Chondrocyte (in vitro differentiated cells): ENCODE data around the gene C1QTNF5. TPM values are rescaled to one million over a fixed set of nuclear protein-coding genes. Genes with fewer than 3 reads are reported as not detected.

Experiments
- DNase-seq: peaks from one replicate; pipeline ENCODE4 v3.0.0; 2021; ENCODE audit warnings: mixed read lengths, low spot score
- H3K27ac Mint-ChIP-seq: one replicate; pipeline ENCODE4 v1.8.0; 2021; ENCODE audit warnings: mild to moderate bottlenecking, moderate library complexity, mixed read lengths; ENCODE audit not compliant: unreplicated experiment
- H3K27me3 Mint-ChIP-seq: 2 replicates; pipeline ENCODE4 v1.8.0; 2021; ENCODE audit warnings: low read depth, mixed read lengths
- H3K36me3 Mint-ChIP-seq: 2 replicates; pipeline ENCODE4 v1.8.0; 2021; ENCODE audit warnings: low read depth, mixed read lengths
- H3K4me1 Mint-ChIP-seq: 2 replicates; pipeline ENCODE4 v1.8.0; 2021; ENCODE audit warnings: low read depth, mild to moderate bottlenecking, mixed read lengths
- H3K4me3 Mint-ChIP-seq: one replicate; pipeline ENCODE4 v1.8.0; 2021; ENCODE audit warnings: mild to moderate bottlenecking, moderate library complexity, mixed read lengths; ENCODE audit not compliant: unreplicated experiment
- H3K9me3 Mint-ChIP-seq: 2 replicates; pipeline ENCODE4 v1.8.0; 2021; ENCODE audit warnings: low read depth, mixed read lengths
- CTCF ChIP-seq: fragments of 200-600 bp; sonication (generic); IDR thresholded peaks from 2 replicates; pipeline ENCODE4 v1.5.0; 2021; ENCODE audit warnings: antibody characterized with exemption, mild to moderate bottlenecking, moderate library complexity
- total RNA-seq: library from RNA; stranded (reverse); gene quantifications from 3 replicates; pipeline ENCODE4 v1.2.1, GENCODE V29; 2021

The C1QTNF5 gene
- total RNA-seq, 1 donor from 2014 or later = 67.1 TPM

GRCh38 chr11:119319700-119320239 is 20.9 kb downstream of the C1QTNF5 start:
- H3K36me3 Mint-ChIP-seq = peaks cover under 1% of the 10 kb centered on the region
- H3K4me3 Mint-ChIP-seq = peak overlapping the region; percentile 63
- TF ChIP-seq CTCF = no peak
- H3K9me3 Mint-ChIP-seq = no peaks in the 10 kb centered on the region
- no peaks in the 10 kb centered on the region for H3K27me3 Mint-ChIP-seq
- DNase-seq = no peak
- peaks cover 58% of the 10 kb centered on the region for H3K4me1 Mint-ChIP-seq
- H3K27ac Mint-ChIP-seq = peak overlapping the region; percentile 98

GRCh38 chr11:119319136-119319699 is 21.5 kb downstream of the C1QTNF5 start:
- no peaks in the 10 kb centered on the region for H3K27me3 Mint-ChIP-seq
- no peaks in the 10 kb centered on the region for H3K9me3 Mint-ChIP-seq
- no peak for TF ChIP-seq CTCF
- no peak for DNase-seq
- peaks cover 6% of the 10 kb centered on the region for H3K36me3 Mint-ChIP-seq
- peaks cover 63% of the 10 kb centered on the region for H3K4me1 Mint-ChIP-seq
- H3K27ac Mint-ChIP-seq = peak overlapping the region; percentile 98
- peak overlapping the region; percentile 60 for H3K4me3 Mint-ChIP-seq

GRCh38 chr11:119318240-119319135 is 22.2 kb downstream of the C1QTNF5 start:
- TF ChIP-seq CTCF = no peak
- H3K9me3 Mint-ChIP-seq = no peaks in the 10 kb centered on the region
- no peaks in the 10 kb centered on the region for H3K27me3 Mint-ChIP-seq
- no peak for DNase-seq
- H3K4me1 Mint-ChIP-seq = peaks cover 63% of the 10 kb centered on the region
- H3K27ac Mint-ChIP-seq = peak overlapping the region; percentile 98
- peaks cover 8% of the 10 kb centered on the region for H3K36me3 Mint-ChIP-seq
- H3K4me3 Mint-ChIP-seq = peak overlapping the region; percentile 60

- Mint-ChIP-seq H3K36me3 (peaks cover 10% of the 10 kb centered on the region), H3K4me3 (peak overlapping the region; percentile 64), H3K4me1 (peaks cover 62% of the 10 kb centered on the region), H3K27me3 (no peaks in the 10 kb centered on the region), H3K27ac (peak overlapping the region; percentile 98), H3K9me3 (no peaks in the 10 kb centered on the region)
- no peak for DNase-seq
- TF ChIP-seq CTCF = no peak
Measured at GRCh38 chr11:119317592-119318239, 23.0 kb downstream of the C1QTNF5 start.
